Neural cell (in vitro differentiated cells): ENCODE results near the gene LPAR1. TPM values are rescaled to one million over a fixed set of nuclear protein-coding genes. Genes with fewer than 3 reads are reported as not detected.

Source experiments
- H2AFZ ChIP-seq: fragments of 200-600, 300-800 bp; sonication (generic), shearing (Covaris generic); 2 replicates; pipeline ENCODE4 v1.6.0; 2014; ENCODE audit warnings: low read depth, mild to moderate bottlenecking, antibody characterized with exemption, low read length, moderate library complexity
- H3F3A ChIP-seq: fragments of 200-600 bp; shearing (Covaris generic); 2 replicates; pipeline ENCODE4 v1.6.1; 2016; ENCODE audit warnings: mild to moderate bottlenecking, moderate library complexity, mixed read lengths, antibody characterized with exemption, low read length; ENCODE audit not compliant: insufficient read depth, poor library complexity, severe bottlenecking
- H3K27ac ChIP-seq: fragments of 200-600, 300-800 bp; sonication (generic), shearing (Covaris generic); 2 replicates; pipeline ENCODE4 v1.5.1; 2014; ENCODE audit warnings: mild to moderate bottlenecking, low read length, moderate library complexity
- H3K27me3 ChIP-seq: fragments of 300-800, 200-600 bp; sonication (generic), shearing (Covaris generic); 2 replicates; pipeline ENCODE4 v1.6.0; 2014; ENCODE audit warnings: mild to moderate bottlenecking, low read depth, low read length, moderate library complexity; ENCODE audit not compliant: insufficient read depth
- H3K36me3 ChIP-seq: fragments of 300-800, 200-600 bp; sonication (generic), shearing (Covaris generic); 2 replicates; pipeline ENCODE4 v1.5.1; 2014; ENCODE audit warnings: mild to moderate bottlenecking, antibody characterized with exemption, low read length, moderate library complexity; ENCODE audit not compliant: insufficient read depth
- H3K4me2 ChIP-seq: fragments of 300-800, 200-600 bp; sonication (generic), shearing (Covaris generic); 2 replicates; pipeline ENCODE4 v1.6.0; 2014; ENCODE audit warnings: mild to moderate bottlenecking, low read length
- H3K4me3 ChIP-seq: fragments of 300-800, 200-600 bp; sonication (generic), shearing (Covaris generic); 2 replicates; pipeline ENCODE4 v1.5.1; 2014; ENCODE audit warnings: mild to moderate bottlenecking, low read length, moderate library complexity
- H3K79me2 ChIP-seq: fragments of 200-600 bp; shearing (Covaris generic); replicated peaks from 2 replicates; pipeline ENCODE4 v1.6.0; 2014; ENCODE audit warnings: mild to moderate bottlenecking, low read length, moderate library complexity; ENCODE audit not compliant: insufficient read depth
- H3K9ac ChIP-seq: fragments of 300-800, 200-600 bp; sonication (generic), shearing (Covaris generic); 2 replicates; pipeline ENCODE4 v1.6.1; 2016; ENCODE audit warnings: mild to moderate bottlenecking, low read length, mixed read lengths
- H3K9me2 ChIP-seq: fragments of 200-600 bp; shearing (Covaris generic); 2 replicates; pipeline ENCODE4 v1.6.1; 2016; ENCODE audit warnings: mild to moderate bottlenecking, low read length, mixed read lengths; ENCODE audit not compliant: insufficient read depth
- H3K9me3 ChIP-seq: fragments of 200-600, 300-800 bp; sonication (generic), shearing (Covaris generic); 2 replicates; pipeline ENCODE4 v1.6.1; 2016; ENCODE audit warnings: mild to moderate bottlenecking, mixed run types, low read length, moderate library complexity, mixed read lengths
- H4K20me1 ChIP-seq: fragments of 200-600 bp; shearing (Covaris generic); 2 replicates; pipeline ENCODE4 v1.6.1; 2016; ENCODE audit warnings: mild to moderate bottlenecking, mixed run types; ENCODE audit not compliant: insufficient read depth
- CTCF ChIP-seq: fragments of 450-650 bp; IDR thresholded peaks from 2 replicates; pipeline ENCODE4 v1.5.1; 2014; ENCODE audit warnings: antibody characterized with exemption, mild to moderate bottlenecking, moderate library complexity; ENCODE audit not compliant: poor library complexity, severe bottlenecking
- EP300 ChIP-seq: fragments of 450-650 bp; conservative IDR thresholded peaks from 2 replicates; pipeline ENCODE4 v1.6.1; 2014; ENCODE audit warnings: antibody characterized with exemption, mild to moderate bottlenecking, moderate library complexity; ENCODE audit not compliant: poor library complexity, severe bottlenecking
- EZH2 ChIP-seq: fragments of 200-600, 300-800 bp; shearing (Covaris generic), sonication (generic); IDR thresholded peaks from 2 replicates; pipeline ENCODE4 v1.6.1; 2014; ENCODE audit warnings: antibody characterized with exemption, low read length, borderline replicate concordance, mild to moderate bottlenecking; ENCODE audit not compliant: insufficient read depth, poor library complexity, severe bottlenecking
- MXI1 ChIP-seq: fragments of 450-650 bp; conservative IDR thresholded peaks from 2 replicates; pipeline ENCODE4 v1.6.1; 2014; ENCODE audit warnings: antibody characterized with exemption, mild to moderate bottlenecking; ENCODE audit not compliant: poor library complexity, severe bottlenecking
- POLR2AphosphoS5 ChIP-seq: IDR thresholded peaks from 2 replicates; pipeline ENCODE4 v1.6.1; 2012
- RAD21 ChIP-seq: fragments of 450-650 bp; conservative IDR thresholded peaks from 2 replicates; pipeline ENCODE4 v1.6.1; 2014; ENCODE audit warnings: antibody characterized with exemption, mild to moderate bottlenecking, moderate library complexity
- SMC3 ChIP-seq: fragments of 450-650 bp; conservative IDR thresholded peaks from 2 replicates; pipeline ENCODE4 v1.6.1; 2014; ENCODE audit warnings: antibody characterized with exemption, mild to moderate bottlenecking, moderate library complexity; ENCODE audit not compliant: poor library complexity
- TAF1 ChIP-seq: IDR thresholded peaks from 2 replicates; pipeline ENCODE4 v1.6.1; 2012; ENCODE audit warnings: low read depth
- polyA plus RNA-seq: library from polyadenylated mRNA; depleted of rRNA; stranded (reverse); fragments of >200 nt; gene quantifications from 2 replicates; pipeline ENCODE4 v1.2.3, GENCODE V29; 2014
- TF ChIP-seq, protein P1 (sequence below): IDR thresholded peaks from 2 replicates; pipeline ENCODE4 v1.6.1; 2012; ENCODE audit warnings: borderline replicate concordance

Gene LPAR1
- polyA plus RNA-seq, 1 donor from 2014 or later: 0.54 TPM

DNA sequence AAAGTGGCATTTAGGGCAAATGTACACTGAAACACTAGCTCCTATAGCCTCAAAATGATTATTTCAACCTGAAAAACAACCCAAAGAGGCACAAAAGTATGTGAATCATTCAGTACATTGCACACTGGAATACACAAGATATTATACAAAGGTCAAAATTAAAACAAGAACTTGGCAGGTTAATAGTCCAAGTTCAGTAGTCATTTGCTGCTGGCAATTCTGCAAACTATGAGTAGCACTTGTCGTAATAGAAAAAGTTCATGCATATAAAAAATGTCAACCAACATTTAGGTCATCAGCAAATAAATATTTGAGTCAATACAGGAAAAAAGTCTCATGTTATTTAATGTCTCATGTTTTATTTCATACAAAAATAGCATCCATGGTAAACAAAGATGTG is 98.7 kb downstream of the LPAR1 start:
- no peaks in the 10 kb centered on the region for H3K27me3 ChIP-seq

DNA sequence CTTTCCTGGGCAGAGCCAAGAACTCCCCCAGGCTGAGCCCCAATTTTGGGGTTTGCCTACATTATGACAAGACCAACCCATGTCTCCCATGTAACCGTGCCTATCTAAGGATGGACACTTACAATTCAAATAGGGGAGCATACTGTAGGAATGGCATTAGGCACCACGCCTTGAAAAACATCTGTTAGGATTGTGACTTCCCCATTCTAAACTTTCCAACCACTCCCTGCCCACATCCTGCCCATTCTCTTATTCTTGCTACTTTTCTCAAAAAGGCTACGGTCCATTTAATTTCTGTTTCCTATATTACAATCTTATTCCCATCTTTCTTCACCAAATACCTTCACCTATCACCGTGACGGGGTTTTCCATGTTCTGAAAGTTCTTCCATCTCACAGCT is 99.2 kb downstream of the LPAR1 start:
- TF ChIP-seq MXI1 (no peak), TAF1 (no peak), CTCF (no peak), EP300 (no peak), SMC3 (no peak), RAD21 (no peak), POLR2AphosphoS5 (no peak)
- no peak overlapping the region for H2AFZ ChIP-seq
- no peaks in the 10 kb centered on the region for H3K79me2 ChIP-seq
- H3K9ac ChIP-seq: no peak overlapping the region
- no peak overlapping the region for H3K4me2 ChIP-seq
- H3K27me3 ChIP-seq: no peaks in the 10 kb centered on the region
- no peaks in the 10 kb centered on the region for H3K36me3 ChIP-seq
- H3K27ac ChIP-seq: no peak overlapping the region
- H3K9me2 ChIP-seq: no peaks in the 10 kb centered on the region
- no peaks in the 10 kb centered on the region for H4K20me1 ChIP-seq
- no peaks in the 10 kb centered on the region for H3K9me3 ChIP-seq
- no peak overlapping the region for H3K4me3 ChIP-seq
- H3F3A ChIP-seq: no peaks in the 10 kb centered on the region

More for the DNA sequence above, 98.7 kb downstream of the LPAR1 start:
- Histone ChIP-seq H3K36me3 (no peaks in the 10 kb centered on the region), H2AFZ (no peak overlapping the region), H3K9me3 (no peaks in the 10 kb centered on the region), H3F3A (no peaks in the 10 kb centered on the region), H3K27ac (no peak overlapping the region), H4K20me1 (no peaks in the 10 kb centered on the region), H3K4me2 (no peak overlapping the region), H3K4me3 (no peak overlapping the region), H3K9me2 (no peaks in the 10 kb centered on the region), H3K79me2 (no peaks in the 10 kb centered on the region), H3K9ac (no peak overlapping the region)
- TF ChIP-seq EP300: no peak

DNA sequence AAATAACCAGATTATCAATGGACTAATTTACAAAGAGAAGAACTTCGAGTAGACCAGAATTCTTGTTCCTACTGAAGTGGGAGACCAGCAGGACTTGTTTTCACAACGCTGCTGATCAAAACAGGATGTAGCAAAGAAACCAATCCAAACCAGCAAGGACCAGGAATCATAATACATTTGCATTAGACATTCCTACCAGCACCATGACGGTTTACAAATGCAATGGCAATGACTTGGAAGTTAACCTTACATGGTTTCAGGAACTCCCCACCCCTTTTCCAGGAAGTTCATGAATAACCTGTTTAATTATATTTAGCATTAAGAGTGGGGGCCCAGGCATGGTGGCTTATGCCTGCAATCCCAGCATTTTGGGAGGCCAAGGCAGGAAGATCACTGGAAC is 100.0 kb downstream of the LPAR1 start:
- TF ChIP-seq TAF1 (no peak), MXI1 (no peak), POLR2AphosphoS5 (no peak), EP300 (no peak), EZH2 (no peak), SMC3 (no peak), RAD21 (no peak), CTCF (no peak)
- TF ChIP-seq, protein P1, sequence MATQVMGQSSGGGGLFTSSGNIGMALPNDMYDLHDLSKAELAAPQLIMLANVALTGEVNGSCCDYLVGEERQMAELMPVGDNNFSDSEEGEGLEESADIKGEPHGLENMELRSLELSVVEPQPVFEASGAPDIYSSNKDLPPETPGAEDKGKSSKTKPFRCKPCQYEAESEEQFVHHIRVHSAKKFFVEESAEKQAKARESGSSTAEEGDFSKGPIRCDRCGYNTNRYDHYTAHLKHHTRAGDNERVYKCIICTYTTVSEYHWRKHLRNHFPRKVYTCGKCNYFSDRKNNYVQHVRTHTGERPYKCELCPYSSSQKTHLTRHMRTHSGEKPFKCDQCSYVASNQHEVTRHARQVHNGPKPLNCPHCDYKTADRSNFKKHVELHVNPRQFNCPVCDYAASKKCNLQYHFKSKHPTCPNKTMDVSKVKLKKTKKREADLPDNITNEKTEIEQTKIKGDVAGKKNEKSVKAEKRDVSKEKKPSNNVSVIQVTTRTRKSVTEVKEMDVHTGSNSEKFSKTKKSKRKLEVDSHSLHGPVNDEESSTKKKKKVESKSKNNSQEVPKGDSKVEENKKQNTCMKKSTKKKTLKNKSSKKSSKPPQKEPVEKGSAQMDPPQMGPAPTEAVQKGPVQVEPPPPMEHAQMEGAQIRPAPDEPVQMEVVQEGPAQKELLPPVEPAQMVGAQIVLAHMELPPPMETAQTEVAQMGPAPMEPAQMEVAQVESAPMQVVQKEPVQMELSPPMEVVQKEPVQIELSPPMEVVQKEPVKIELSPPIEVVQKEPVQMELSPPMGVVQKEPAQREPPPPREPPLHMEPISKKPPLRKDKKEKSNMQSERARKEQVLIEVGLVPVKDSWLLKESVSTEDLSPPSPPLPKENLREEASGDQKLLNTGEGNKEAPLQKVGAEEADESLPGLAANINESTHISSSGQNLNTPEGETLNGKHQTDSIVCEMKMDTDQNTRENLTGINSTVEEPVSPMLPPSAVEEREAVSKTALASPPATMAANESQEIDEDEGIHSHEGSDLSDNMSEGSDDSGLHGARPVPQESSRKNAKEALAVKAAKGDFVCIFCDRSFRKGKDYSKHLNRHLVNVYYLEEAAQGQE: no peak
- Histone ChIP-seq H3K4me2 (no peak overlapping the region), H3K79me2 (no peaks in the 10 kb centered on the region), H2AFZ (no peak overlapping the region), H3K9ac (no peak overlapping the region), H4K20me1 (no peaks in the 10 kb centered on the region), H3K9me2 (no peaks in the 10 kb centered on the region), H3K4me3 (no peak overlapping the region), H3K9me3 (no peaks in the 10 kb centered on the region), H3K27me3 (no peaks in the 10 kb centered on the region), H3F3A (no peaks in the 10 kb centered on the region), H3K27ac (no peak overlapping the region), H3K36me3 (no peaks in the 10 kb centered on the region)
